H1 (cell line): Measurements from ENCODE around the gene KATNAL2. TPM values are rescaled to one million over a fixed set of nuclear protein-coding genes. Genes with fewer than 3 reads are reported as not detected.

Experiments used
- CTCF ChIA-PET: fragments of 300-600 bp; sonication (Branson Sonifier 250); formaldehyde crosslinking; loops from one replicate; lab custom pipeline; 2021; ENCODE audit not compliant: partially characterized antibody; lab: Charles Lee
- POLR2A ChIA-PET: fragments of 300-600 bp; sonication (Branson Sonifier 250); formaldehyde crosslinking; loops from one replicate; lab custom pipeline; 2021; ENCODE audit warnings: inconsistent platforms; ENCODE audit not compliant: partially characterized antibody; lab: Charles Lee
- DNase-seq, 2 experiments: peaks; one replicate each; pipeline versions ENCODE4 v3.0.0 to v3.0.0-alpha.2; 2010 to 2022; ENCODE audit warnings: low spot score in 2 of 2, low read depth in 1 of 2, mixed read lengths in 1 of 2
- FAIRE-seq: peaks from 2 replicates; lab custom pipeline; 2011; peaks lifted over from hg19 to GRCh38; lab: Jason Lieb, UNC
- H2AFZ ChIP-seq: 2 replicates; pipeline ENCODE4 v1.8.1; 2012; ENCODE audit warnings: low read length, inconsistent platforms
- H2AK5ac ChIP-seq: 2 replicates; pipeline ENCODE4 v1.6.1; 2013; ENCODE audit warnings: low read depth, low read length
- H2BK120ac ChIP-seq: replicated peaks from 2 replicates; pipeline ENCODE3; 2013; ENCODE audit warnings: low read depth, low read length, inconsistent platforms
- H2BK12ac ChIP-seq: 2 replicates; pipeline ENCODE4 v1.6.1; 2013; ENCODE audit warnings: low read depth, low read length
- H2BK15ac ChIP-seq: 2 replicates; pipeline ENCODE4 v1.6.1; 2013; ENCODE audit warnings: low read length
- H2BK20ac ChIP-seq: 2 replicates; pipeline ENCODE4 v1.6.1; 2013; ENCODE audit warnings: low read length
- H2BK5ac ChIP-seq: 2 replicates; pipeline ENCODE4 v1.6.1; 2013; ENCODE audit warnings: low read depth, low read length
- H3K14ac ChIP-seq: 2 replicates; pipeline ENCODE4 v1.6.1; 2013; ENCODE audit warnings: inconsistent platforms; ENCODE audit not compliant: insufficient read length
- H3K18ac ChIP-seq: 2 replicates; pipeline ENCODE4 v1.6.1; 2013; ENCODE audit warnings: low read length; ENCODE audit errors: extremely low read depth
- H3K23ac ChIP-seq: 2 replicates; pipeline ENCODE4 v1.6.1; 2013; ENCODE audit warnings: inconsistent platforms; ENCODE audit not compliant: insufficient read length
- H3K23me2 ChIP-seq: 2 replicates; pipeline ENCODE4 v1.6.1; 2013; ENCODE audit warnings: low read depth, low read length
- H3K27ac ChIP-seq: 2 replicates; pipeline ENCODE4 v1.6.1; 2011; ENCODE audit warnings: low read depth, low read length, inconsistent platforms
- H3K27me3 ChIP-seq, 4 experiments: replicated peaks in 1 of 4; 1 replicate in 1 of 4; 2 replicates in 3 of 4; pipeline versions ENCODE4 v1.6.1 to v1.8.1; 2011 to 2013; ENCODE audit warnings: low read length in 3 of 4, mild to moderate bottlenecking in 3 of 4, inconsistent platforms in 2 of 4, mixed read lengths in 2 of 4, moderate library complexity in 1 of 4; ENCODE audit not compliant: control insufficient read depth in 3 of 4, insufficient read depth in 3 of 4; ENCODE audit errors: extremely low read depth in 1 of 4
- H3K36me3 ChIP-seq, 4 experiments: 2 replicates each; pipeline versions ENCODE4 v1.6.1 to v1.8.1; 2011 to 2013; ENCODE audit warnings: mild to moderate bottlenecking in 4 of 4, low read length in 3 of 4, moderate library complexity in 2 of 4, control low read depth in 1 of 4, inconsistent platforms in 1 of 4; ENCODE audit not compliant: insufficient read depth in 4 of 4, control insufficient read depth in 2 of 4
- H3K4ac ChIP-seq: replicated peaks from 2 replicates; pipeline ENCODE3; 2013; ENCODE audit warnings: low read length, low read depth, mixed read lengths, inconsistent platforms; ENCODE audit not compliant: insufficient read length
- H3K4me1 ChIP-seq, 4 experiments: replicated peaks in 1 of 4; 1 replicate in 1 of 4; 2 replicates in 3 of 4; pipeline versions ENCODE4 v1.6.1 to v1.8.1; 2011 to 2013; ENCODE audit warnings: low read length in 3 of 4, inconsistent platforms in 2 of 4, mixed read lengths in 1 of 4; ENCODE audit not compliant: insufficient read depth in 4 of 4, control insufficient read depth in 3 of 4
- H3K4me2 ChIP-seq, 2 experiments: 2 replicates each; pipeline versions ENCODE4 v1.6.1 to v1.8.1; 2011 to 2013; ENCODE audit warnings: low read depth in 2 of 2, low read length in 2 of 2, control low read depth in 1 of 2, inconsistent platforms in 1 of 2, mild to moderate bottlenecking in 1 of 2; ENCODE audit not compliant: insufficient read depth in 1 of 2
- H3K4me3 ChIP-seq, 4 experiments: fragments of 200-600, 300-600 bp in 1 of 4; sonication (generic), shearing (Covaris generic), sonication (Bioruptor Twin) in 1 of 4; 2 replicates each; pipeline versions ENCODE4 v1.5.1 to v1.8.1; 2011 to 2016; ENCODE audit warnings: low read length in 4 of 4, low read depth in 3 of 4, control low read depth in 2 of 4, inconsistent platforms in 2 of 4, mild to moderate bottlenecking in 2 of 4, mixed read lengths in 1 of 4, moderate library complexity in 1 of 4; ENCODE audit not compliant: insufficient read depth in 2 of 4; ENCODE audit errors: extremely low read depth in 1 of 4
- H3K56ac ChIP-seq: replicated peaks from 2 replicates; pipeline ENCODE3; 2013; ENCODE audit warnings: low read depth, mild to moderate bottlenecking, mixed read lengths, low read length, inconsistent platforms; ENCODE audit not compliant: insufficient read length
- H3K79me1 ChIP-seq: 2 replicates; pipeline ENCODE4 v1.6.1; 2013; ENCODE audit warnings: low read depth, low read length, control low read depth
- H3K79me2 ChIP-seq, 2 experiments: 2 replicates each; pipeline versions ENCODE4 v1.6.1 to v1.8.1; 2012 to 2013; ENCODE audit warnings: low read length in 2 of 2, mild to moderate bottlenecking in 2 of 2, inconsistent platforms in 1 of 2; ENCODE audit not compliant: insufficient read depth in 2 of 2, control insufficient read depth in 1 of 2
- H3K9ac ChIP-seq, 4 experiments: replicated peaks in 1 of 4; 1 replicate in 1 of 4; 2 replicates in 3 of 4; pipeline versions ENCODE4 v1.6.1 to v1.8.1; 2011 to 2013; ENCODE audit warnings: low read depth in 3 of 4, low read length in 3 of 4, control low read depth in 2 of 4, mild to moderate bottlenecking in 2 of 4, moderate library complexity in 2 of 4, inconsistent platforms in 1 of 4; ENCODE audit errors: extremely low read depth in 1 of 4
- H3K9me3 ChIP-seq, 2 experiments: 2 replicates each; pipeline versions ENCODE4 v1.6.1 to v1.8.1; 2012 to 2013; ENCODE audit warnings: mild to moderate bottlenecking in 2 of 2, moderate library complexity in 2 of 2, control low read depth in 1 of 2, inconsistent platforms in 1 of 2, low read depth in 1 of 2, low read length in 1 of 2, mixed read lengths in 1 of 2; ENCODE audit not compliant: insufficient read depth in 2 of 2
- H4K20me1 ChIP-seq, 2 experiments: replicated peaks in 1 of 2; 2 replicates each; pipeline versions ENCODE3 to v1.8.1; 2011 to 2013; ENCODE audit warnings: inconsistent platforms in 2 of 2, low read length in 2 of 2, mild to moderate bottlenecking in 1 of 2; ENCODE audit not compliant: insufficient read depth in 2 of 2, control insufficient read depth in 1 of 2
- H4K5ac ChIP-seq: 2 replicates; pipeline ENCODE4 v1.6.1; 2013; ENCODE audit warnings: low read length, low read depth, mixed read lengths, inconsistent platforms; ENCODE audit not compliant: insufficient read length
- H4K8ac ChIP-seq: 2 replicates; pipeline ENCODE4 v1.8.0; 2013; ENCODE audit warnings: mild to moderate bottlenecking, moderate library complexity, low read length, inconsistent platforms; ENCODE audit not compliant: insufficient read depth; ENCODE audit errors: extremely low read depth
- H4K91ac ChIP-seq: replicated peaks from 2 replicates; pipeline ENCODE3; 2013; ENCODE audit warnings: low read length, mixed read lengths, inconsistent platforms; ENCODE audit not compliant: insufficient read length
- ASH2L ChIP-seq: fragments of 200-600, 300-600 bp; sonication (generic); IDR thresholded peaks from one replicate; pipeline ENCODE4 v1.7.1; 2017; ENCODE audit warnings: low read length
- BACH1 ChIP-seq: IDR thresholded peaks from 2 replicates; pipeline ENCODE4 v1.6.1; 2012; ENCODE audit warnings: low read length, improper control_type of control experiment
- CEBPB ChIP-seq: IDR thresholded peaks from 2 replicates; pipeline ENCODE4 v1.6.1; 2012; ENCODE audit warnings: low read depth, low read length
- GABPA ChIP-seq: IDR thresholded peaks from 2 replicates; pipeline ENCODE4 v1.6.1; 2011; ENCODE audit warnings: mild to moderate bottlenecking, low read length, moderate library complexity, borderline replicate concordance; ENCODE audit not compliant: insufficient read depth
- JUN ChIP-seq: IDR thresholded peaks from 2 replicates; pipeline ENCODE4 v1.6.1; 2011; ENCODE audit warnings: low read depth, mild to moderate bottlenecking, improper control_type of control experiment, low read length
- PHF8 ChIP-seq: fragments of 200-600 bp; sonication (generic); conservative IDR thresholded peaks from 2 replicates; pipeline ENCODE4 v1.7.1; 2012; ENCODE audit warnings: low read depth, mild to moderate bottlenecking, inconsistent platforms, low read length, moderate library complexity
- SIN3A ChIP-seq, 2 experiments: IDR thresholded peaks in 1 of 2; conservative IDR thresholded peaks in 1 of 2; 2 replicates each; pipeline ENCODE4 v1.6.1; 2011 to 2012; ENCODE audit warnings: low read length in 2 of 2, improper control_type of control experiment in 1 of 2, low read depth in 1 of 2, mild to moderate bottlenecking in 1 of 2
- WGBS, 2 experiments: shearing (Covaris generic) in 1 of 2; methylation state at CpG; one replicate each; pipeline versions ENCODE4 v1.1.6 to v1.1.7; 2013 to 2015; ENCODE audit warnings: low lambda C conversion rate in 2 of 2, mixed read lengths in 2 of 2, inconsistent platforms in 1 of 2, low coverage in 1 of 2, missing lambda C conversion rate in 1 of 2; ENCODE audit not compliant: insufficient replicate concordance in 2 of 2, insufficient coverage in 1 of 2, insufficient read length in 1 of 2; ENCODE audit errors: extremely low coverage in 1 of 2, missing lambda C conversion rate in 1 of 2; 5-methylcytosine and 5-hydroxymethylcytosine counted together
- polyA plus RNA-seq, 7 experiments: library from polyadenylated mRNA; depleted of rRNA in 3 of 7; stranded (reverse) in 5 of 7; unstranded in 2 of 7; fragments of >200 nt in 5 of 7; fragments of 200-250 nt in 2 of 7; gene quantifications; 1 replicate in 5 of 7; 2 replicates in 1 of 7; 4 replicates in 1 of 7; pipeline versions ENCODE4 v1.2.1 to v1.2.3, GENCODE V29; 2011 to 2013; ENCODE audit warnings: missing spikeins in 2 of 7, mixed read lengths in 2 of 7
- total RNA-seq: library from RNA; stranded (reverse); fragmentation: NEBNext Ultra II Directional; extraction: Animal tissue kit (Norgen Biotek cat#: 25700); gene quantifications from 2 replicates; pipeline ENCODE4 v1.2.1, GENCODE V29; 2021
- TF ChIP-seq, protein P1 (sequence below): IDR thresholded peaks from 2 replicates; pipeline ENCODE4 v1.6.1; 2011; ENCODE audit warnings: low read length, improper control_type of control experiment

Gene KATNAL2
- total and polyA plus RNA-seq, 2 of the 8 experiments (the other 6 are each of a cell fraction or from before 2014, with no cell fraction given): 10.0 to 15.2 TPM

- H3K27ac ChIP-seq: no peak overlapping the region
- H3K36me3 ChIP-seq: no peaks in the 10 kb centered on the region
- DNase-seq (no peak), FAIRE-seq (no peak)
- H2AK5ac ChIP-seq: no peak overlapping the region
- no peak overlapping the region for H3K4ac ChIP-seq
- H2BK15ac ChIP-seq: no peak overlapping the region
- H3K14ac ChIP-seq: no peak overlapping the region
- H3K79me2 ChIP-seq: no peaks in the 10 kb centered on the region
- ChIA-PET POLR2A (interaction anchor here (0.8 kb wide), 1 partner anchor 96 kb away, joined by 3 read pairs; the partner anchor contains the start of gene HDHD2), CTCF (interaction anchor here (0.9 to 2.2 kb wide), 9 partner anchors 11 to 153 kb away, joined by 3 to 16 read pairs (median 3); no protein-coding TSS in a partner anchor)
- no peak overlapping the region for H2AFZ ChIP-seq
- no peaks in the 10 kb centered on the region for H3K79me1 ChIP-seq
- H3K4me1 ChIP-seq: no peaks in the 10 kb centered on the region
- no peak overlapping the region for H4K91ac ChIP-seq
- no peak overlapping the region for H3K9ac ChIP-seq
- H3K9me3 ChIP-seq: no peaks in the 10 kb centered on the region
- no peak overlapping the region for H4K5ac ChIP-seq
- H3K27me3 ChIP-seq: no peaks in the 10 kb centered on the region
- no peak overlapping the region for H2BK12ac ChIP-seq
- H3K18ac ChIP-seq: no peak overlapping the region
- no peak overlapping the region for H4K8ac ChIP-seq
- no peak overlapping the region for H3K4me3 ChIP-seq
- no peaks in the 10 kb centered on the region for H3K23me2 ChIP-seq
- WGBS, 2 experiments: 84% methylated on average over 5 of the region's 5 CpGs; no CpG with 5 or more reads in 1 of the 2 experiments
- no peak overlapping the region for H3K23ac ChIP-seq
- no peak overlapping the region for H2BK5ac ChIP-seq
- no peak overlapping the region for H3K56ac ChIP-seq
- H3K4me2 ChIP-seq: no peak overlapping the region
- no peak for TF ChIP-seq JUN
- TF ChIP-seq, protein P1, sequence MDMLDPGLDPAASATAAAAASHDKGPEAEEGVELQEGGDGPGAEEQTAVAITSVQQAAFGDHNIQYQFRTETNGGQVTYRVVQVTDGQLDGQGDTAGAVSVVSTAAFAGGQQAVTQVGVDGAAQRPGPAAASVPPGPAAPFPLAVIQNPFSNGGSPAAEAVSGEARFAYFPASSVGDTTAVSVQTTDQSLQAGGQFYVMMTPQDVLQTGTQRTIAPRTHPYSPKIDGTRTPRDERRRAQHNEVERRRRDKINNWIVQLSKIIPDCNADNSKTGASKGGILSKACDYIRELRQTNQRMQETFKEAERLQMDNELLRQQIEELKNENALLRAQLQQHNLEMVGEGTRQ: 0 out of 2 replicates have a peak, but pooled peaks have one; percentile 34
- TF ChIP-seq SIN3A (conservative IDR thresholded peaks at IDR 0.05 in 1 of 2, IDR thresholded peaks at IDR 0.05 in 1 of 2; ENCODE audit: low read depth in 1 of 2, low read length in 2 of 2): no peak
- no peak for TF ChIP-seq BACH1
- no peak for TF ChIP-seq GABPA
- no peak for TF ChIP-seq ASH2L
- no peak for TF ChIP-seq PHF8
- no peak for TF ChIP-seq CEBPB
- no peaks in the 10 kb centered on the region for H4K20me1 ChIP-seq
- no peak overlapping the region for H2BK120ac ChIP-seq
- H2BK20ac ChIP-seq: no peak overlapping the region
These were observed 137.0 kb downstream of the KATNAL2 start for GRCh38 chr18:47054369-47054768.
